ENCODE data around the gene TRAPPC3. TPM values are rescaled to one million over a fixed set of nuclear protein-coding genes. Genes with fewer than 3 reads are reported as not detected.

TRAPPC3 gene
- total RNA-seq, 1 experiment from 2014 or later: 64.6 TPM

- ChIA-PET CTCF (interaction anchor here (0.9 to 1.3 kb wide), 2 partner anchors 12 to 31 kb away, joined by 3 to 7 read pairs; no protein-coding TSS in a partner anchor), RAD21 (ENCODE audit: low non-redundant PET in 1 of 2, low total read pairs in 2 of 2, uncharacterized antibody in 2 of 2, unreplicated experiment in 2 of 2) (no interaction called here), POLR2A (interaction anchor here (1.3 kb wide), 1 partner anchor 12 kb away, joined by 4 read pairs; no protein-coding TSS in a partner anchor)
- H3K9me2 ChIP-seq (ENCODE audit: insufficient read depth): no peaks in the 10 kb centered on the region
- H4K20me1 ChIP-seq (ENCODE audit: insufficient read depth): no peaks in the 10 kb centered on the region
- no peak for ATAC-seq
- DNase-seq (ENCODE audit: low read depth, low spot score): no peak
- H3K36me3 ChIP-seq (ENCODE audit: control insufficient read depth in 1 of 2, insufficient read depth in 2 of 2, low read length in 2 of 2): peaks cover 2 to 4% of the 10 kb centered on the region in 2 experiments; a peak in 1 of 4 replicates
- peak overlapping the region; percentile 73 for H3K4me2 ChIP-seq (ENCODE audit: low read length)
- H3K9me3 ChIP-seq (ENCODE audit: control insufficient read depth in 1 of 2, insufficient read depth in 1 of 2, low read depth in 1 of 2, low read length in 2 of 2): no peaks in the 10 kb centered on the region
- no peak for TF ChIP-seq ELF1 (IDR thresholded peaks at IDR 0.05; ENCODE audit: borderline replicate concordance, low read depth)
- no peak for TF ChIP-seq POLR2AphosphoS5 (IDR thresholded peaks at IDR 0.05; ENCODE audit: low read depth, low read length)
- TF ChIP-seq EZH2phosphoT487 (IDR thresholded peaks at IDR 0.05; ENCODE audit: borderline replicate concordance): no peak
- TF ChIP-seq ZFX (IDR thresholded peaks at IDR 0.05): no peak
- TF ChIP-seq YY1 (IDR thresholded peaks at IDR 0.05; ENCODE audit: extremely low read depth, insufficient replicate concordance, low read depth, low read length): no peak
- TF ChIP-seq, protein P1, sequence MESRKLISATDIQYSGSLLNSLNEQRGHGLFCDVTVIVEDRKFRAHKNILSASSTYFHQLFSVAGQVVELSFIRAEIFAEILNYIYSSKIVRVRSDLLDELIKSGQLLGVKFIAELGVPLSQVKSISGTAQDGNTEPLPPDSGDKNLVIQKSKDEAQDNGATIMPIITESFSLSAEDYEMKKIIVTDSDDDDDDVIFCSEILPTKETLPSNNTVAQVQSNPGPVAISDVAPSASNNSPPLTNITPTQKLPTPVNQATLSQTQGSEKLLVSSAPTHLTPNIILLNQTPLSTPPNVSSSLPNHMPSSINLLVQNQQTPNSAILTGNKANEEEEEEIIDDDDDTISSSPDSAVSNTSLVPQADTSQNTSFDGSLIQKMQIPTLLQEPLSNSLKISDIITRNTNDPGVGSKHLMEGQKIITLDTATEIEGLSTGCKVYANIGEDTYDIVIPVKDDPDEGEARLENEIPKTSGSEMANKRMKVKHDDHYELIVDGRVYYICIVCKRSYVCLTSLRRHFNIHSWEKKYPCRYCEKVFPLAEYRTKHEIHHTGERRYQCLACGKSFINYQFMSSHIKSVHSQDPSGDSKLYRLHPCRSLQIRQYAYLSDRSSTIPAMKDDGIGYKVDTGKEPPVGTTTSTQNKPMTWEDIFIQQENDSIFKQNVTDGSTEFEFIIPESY (IDR thresholded peaks at IDR 0.05; ENCODE audit: extremely low read depth, insufficient replicate concordance, low read length): no peak
- H3K9ac ChIP-seq (ENCODE audit: low read length): peak overlapping the region; percentile 56
- no peak overlapping the region for H2AFZ ChIP-seq (ENCODE audit: low read depth, low read length, poor library complexity, severe bottlenecking)
- intact Hi-C loops (cut with micrococcal nuclease): no loop called here
- H3K79me2 ChIP-seq (ENCODE audit: insufficient read depth, low read length): peaks cover 96% of the 10 kb centered on the region
- H3K4me3 ChIP-seq (replicated peaks in 1 of 2; ENCODE audit: low read depth in 1 of 2, low read length in 2 of 2): peak overlapping the region; percentile 46 to 49
- BruUV-seq (replicated peaks): no TSS peak
- H3K27me3 ChIP-seq (ENCODE audit: insufficient read depth, low read length): no peaks in the 10 kb centered on the region
- H3K27ac ChIP-seq (ENCODE audit: low read depth, low read length): peak overlapping the region; percentile 64; the same call in 1 of the 2 replicates
- H3K4me1 ChIP-seq (ENCODE audit: control insufficient read depth in 1 of 2, insufficient read depth in 2 of 2, low read length in 2 of 2): peaks cover 13 to 45% of the 10 kb centered on the region in 2 experiments
Observed at GRCh38 chr1:36161641-36162531, 12.6 kb upstream of the TRAPPC3 start.
